ENCODE measurements around the gene ANAPC5. TPM values are rescaled to one million over a fixed set of nuclear protein-coding genes. Genes with fewer than 3 reads are reported as not detected.
A peak's percentile ranks its signal among the peaks of the same experiment; 100 is the strongest.
"Not testable (repeated sequence)": the region's sequence is repeated elsewhere in the genome, so short reads cannot be mapped to it uniquely, and the experiment has no call there.

ANAPC5 gene
- polyA plus RNA-seq, 1 donor = 113 TPM

DNA sequence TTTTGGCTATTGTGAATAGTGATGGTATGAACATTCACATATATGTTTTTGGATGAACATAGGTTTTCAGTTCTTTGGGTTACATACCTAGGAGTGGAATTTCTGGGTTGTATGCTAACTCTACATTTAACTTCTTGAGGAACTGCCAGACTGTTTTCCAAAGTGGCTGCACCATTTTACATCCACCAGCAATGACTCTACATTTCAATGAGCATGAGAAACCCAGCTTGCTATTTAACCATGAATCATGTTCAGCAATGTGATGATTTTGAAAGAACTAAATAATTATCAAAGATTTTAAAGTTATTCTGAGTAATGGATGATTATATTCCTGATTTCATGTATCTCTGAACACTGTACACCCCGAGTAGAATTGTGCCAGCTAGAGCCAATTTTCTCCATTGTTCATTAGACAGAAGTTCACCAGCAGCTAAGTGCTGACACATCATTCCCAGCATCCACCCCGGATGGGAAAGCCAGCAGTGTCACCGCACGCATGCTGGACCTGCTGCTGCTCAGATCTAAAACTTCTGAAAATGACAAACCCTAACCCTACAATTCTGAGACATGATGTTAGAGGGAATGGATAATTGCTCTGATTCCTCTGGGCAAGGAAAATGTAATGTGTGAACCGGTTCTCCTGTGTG is 13.3 kb upstream of the ANAPC5 start:
- no peak for DNase-seq

DNA sequence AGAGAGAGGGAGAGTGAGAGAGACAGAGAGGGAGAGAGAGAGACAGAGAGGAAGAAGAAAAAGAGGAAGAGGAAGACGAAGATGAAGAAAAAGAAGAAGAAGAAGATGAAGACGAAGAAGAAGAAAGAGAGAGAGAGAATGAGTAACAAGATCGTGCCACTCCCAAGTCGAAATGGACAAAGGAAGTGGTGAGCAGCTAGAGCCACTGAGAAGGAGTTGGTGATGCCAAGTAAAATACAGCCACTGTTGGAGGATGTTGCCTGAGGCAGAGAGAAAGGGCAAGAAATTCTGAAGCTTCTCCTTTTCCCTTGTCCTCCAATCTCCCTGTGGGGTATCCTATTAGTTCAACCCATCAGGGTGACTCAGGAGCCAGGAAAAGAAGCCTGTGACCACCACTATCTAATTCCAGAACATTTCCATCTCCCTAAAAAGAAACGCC is 12.5 kb upstream of the ANAPC5 start:
- no peak for DNase-seq

DNA sequence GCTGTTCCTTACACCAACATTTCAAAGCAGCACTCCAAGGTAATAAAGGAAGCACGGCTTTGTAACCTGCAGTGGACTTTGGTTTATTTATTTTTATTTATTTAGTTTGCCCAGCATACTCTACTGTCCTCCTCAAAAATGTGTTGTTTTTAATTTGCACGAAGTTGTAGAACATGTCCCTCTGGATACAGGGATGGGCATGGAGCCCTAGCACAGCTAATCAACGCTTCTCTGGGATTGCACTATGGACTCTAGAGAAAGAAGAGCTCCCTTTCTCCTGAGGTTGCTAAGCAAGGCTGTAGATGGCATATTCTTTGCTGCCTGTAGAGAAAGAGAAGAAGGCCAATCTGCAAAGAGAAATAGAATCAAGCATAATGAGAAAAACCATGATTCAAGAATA is 5.9 kb upstream of the ANAPC5 start:
- DNase-seq = no peak

DNA sequence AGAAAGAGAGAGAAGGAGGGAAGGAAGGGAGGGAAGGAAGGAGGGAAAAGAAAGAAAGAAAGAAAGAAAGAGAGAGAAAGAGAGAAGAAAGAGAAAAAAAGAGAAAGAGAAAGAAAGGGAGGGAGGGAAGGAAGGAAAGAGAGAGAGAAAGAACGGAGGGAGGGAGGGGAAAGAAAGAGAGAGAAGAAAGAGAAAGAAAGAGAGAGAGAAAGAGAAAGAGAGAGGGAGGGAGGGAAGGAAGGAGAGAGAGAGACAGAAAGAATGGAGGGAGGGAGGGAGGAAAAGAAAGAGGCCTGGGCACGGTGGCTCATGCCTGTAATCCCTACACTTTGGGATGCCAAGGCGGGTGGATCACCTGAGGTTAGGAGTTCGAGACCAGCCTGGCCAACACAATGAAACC is 5.1 kb upstream of the ANAPC5 start:
- no peak for DNase-seq

DNA sequence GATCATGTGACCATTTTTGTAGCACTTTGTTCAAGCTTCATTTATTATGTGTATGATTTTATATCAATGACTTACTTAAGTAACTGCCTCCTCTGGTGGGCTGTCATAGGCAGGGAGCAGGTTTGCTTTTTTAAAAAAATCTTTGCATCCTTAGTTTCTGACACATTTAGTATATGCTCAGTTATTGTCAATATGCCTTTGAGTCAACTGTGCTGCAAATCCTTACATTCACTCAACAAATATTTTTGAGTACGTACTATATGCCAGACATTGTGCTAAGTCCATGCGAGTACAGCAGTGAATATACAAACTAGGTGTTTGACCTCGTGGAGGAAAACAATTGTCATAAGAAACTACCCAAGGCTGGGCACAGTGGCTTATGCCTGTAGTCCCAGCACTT is 4.4 kb upstream of the ANAPC5 start:
- DNase-seq = no peak

DNA sequence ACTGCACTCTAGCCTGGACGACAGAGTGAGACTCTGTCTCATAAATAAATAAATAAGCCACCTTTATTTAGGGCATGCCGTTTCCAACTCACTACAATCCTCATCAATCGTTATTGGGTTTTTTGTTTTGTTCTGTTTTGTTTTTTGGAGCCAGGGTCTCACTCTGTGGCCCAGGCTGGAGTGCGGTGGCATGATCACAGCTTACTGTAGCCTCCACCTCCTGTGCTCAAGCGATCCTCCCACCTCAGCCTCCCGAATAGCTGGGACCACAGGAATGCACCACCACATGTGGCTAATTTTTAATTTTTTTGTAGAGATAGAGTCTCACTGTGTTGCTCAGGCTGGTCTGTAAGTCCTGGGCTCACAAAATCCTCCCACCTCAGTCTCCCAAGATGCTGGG is 3.6 kb upstream of the ANAPC5 start:
- DNase-seq = no peak

DNA sequence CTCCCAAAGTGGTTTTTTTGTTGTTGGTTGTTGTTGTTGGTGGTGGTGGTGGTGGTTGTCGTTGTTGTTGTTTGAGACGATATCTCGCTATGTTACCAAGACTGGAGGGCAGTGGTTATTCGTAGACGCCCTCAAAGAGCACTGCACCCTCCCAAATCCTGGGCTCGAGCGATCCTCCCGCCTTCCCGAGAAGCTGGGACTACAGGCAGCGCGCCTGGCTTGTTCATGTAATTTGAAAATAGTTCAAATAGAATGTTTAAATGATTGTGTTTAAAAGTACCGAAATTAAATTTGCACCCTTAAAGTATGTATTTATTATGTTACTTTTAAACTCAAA is 439 bp upstream of the ANAPC5 start:
- peak; percentile 80 for DNase-seq

DNA sequence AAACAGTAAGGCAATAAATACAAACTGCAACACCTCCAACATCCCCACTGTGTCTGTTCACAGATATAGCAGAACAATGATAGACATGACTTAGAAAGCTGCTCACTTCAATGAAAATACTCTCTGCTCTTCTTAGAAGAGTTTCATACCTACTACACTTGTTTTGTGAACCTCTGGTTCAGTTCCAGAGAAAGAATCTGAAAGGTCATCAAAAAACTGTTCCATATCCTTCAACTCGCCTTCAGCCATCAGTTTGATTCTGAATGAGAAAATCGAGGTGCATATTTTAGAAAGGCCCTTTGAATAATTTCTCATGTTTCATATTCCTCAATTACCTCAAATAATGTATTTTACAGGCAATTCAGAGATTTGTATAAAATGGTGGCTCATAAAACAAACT is 5.5 kb downstream of the ANAPC5 start:
- DNase-seq = no peak

DNA sequence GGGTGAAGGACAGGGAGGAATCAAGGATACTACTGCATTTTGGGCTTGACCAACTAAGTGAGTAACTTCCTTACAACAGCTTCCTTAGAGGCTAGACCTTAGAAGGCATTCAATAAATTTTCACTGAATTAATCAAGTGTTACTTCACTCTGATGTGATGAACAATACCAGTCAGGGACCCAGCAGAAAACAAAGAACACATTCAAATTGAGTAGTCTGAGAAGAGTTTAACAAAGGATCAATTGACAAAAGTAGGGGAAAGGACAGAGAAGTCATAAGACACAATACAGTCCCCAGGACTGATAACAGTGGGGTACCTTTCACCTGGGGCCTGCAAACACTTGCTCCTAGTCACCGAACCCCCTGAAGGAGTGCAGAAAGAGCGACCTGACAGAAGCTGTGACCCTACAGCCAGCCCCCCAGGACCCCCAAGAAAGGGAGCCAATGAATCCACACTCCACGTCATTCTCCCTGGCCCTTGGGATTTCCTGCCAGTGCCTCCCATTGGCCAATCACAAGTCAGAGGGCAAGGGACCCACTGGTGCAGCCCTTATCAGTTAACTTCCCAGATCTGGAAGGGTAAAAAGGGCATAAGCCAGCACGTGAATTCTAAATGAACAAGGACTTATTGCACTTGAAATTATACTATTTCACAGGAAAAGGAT is 6.9 kb downstream of the ANAPC5 start:
- DNase-seq = no peak

DNA sequence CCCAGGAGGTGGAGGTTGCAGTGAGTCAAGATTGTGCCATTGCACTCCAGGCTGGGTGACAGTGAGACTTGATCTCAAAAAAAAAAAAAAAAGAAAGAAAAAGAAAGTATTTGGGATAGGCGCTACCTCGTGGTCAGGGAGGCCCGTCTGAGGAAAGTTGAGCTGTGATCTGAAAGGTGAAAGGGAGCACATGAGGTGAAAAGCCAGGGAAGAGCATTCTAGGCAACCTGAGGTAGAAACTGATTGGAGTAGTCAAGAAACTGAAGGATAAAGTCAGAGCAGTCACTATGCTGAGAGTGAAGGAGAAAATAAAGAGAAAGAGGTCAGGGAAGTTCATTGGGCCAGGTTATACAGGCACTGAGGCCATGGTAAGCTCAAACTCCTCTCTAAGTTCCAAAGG is 7.7 kb downstream of the ANAPC5 start:
- no peak for DNase-seq

DNA sequence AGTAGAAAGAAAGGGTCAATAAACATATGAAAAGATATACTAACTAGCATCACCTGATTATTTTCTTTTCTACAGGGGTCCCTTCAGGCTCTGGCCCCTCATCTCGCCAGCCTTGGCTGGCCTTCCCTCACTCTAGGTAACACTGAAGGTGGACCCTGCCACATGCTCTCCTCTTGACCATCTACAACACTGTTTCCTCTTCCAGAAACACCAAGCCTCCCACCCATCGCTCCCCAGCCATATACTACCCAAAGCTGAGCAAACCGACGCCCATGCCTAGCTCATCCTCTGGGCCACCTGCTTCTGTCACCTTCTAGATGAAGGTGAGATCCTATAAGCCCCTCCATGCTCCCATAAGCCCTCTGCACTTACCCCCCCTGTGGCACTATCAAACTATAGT is 14.8 kb downstream of the ANAPC5 start:
- no peak for DNase-seq

DNA sequence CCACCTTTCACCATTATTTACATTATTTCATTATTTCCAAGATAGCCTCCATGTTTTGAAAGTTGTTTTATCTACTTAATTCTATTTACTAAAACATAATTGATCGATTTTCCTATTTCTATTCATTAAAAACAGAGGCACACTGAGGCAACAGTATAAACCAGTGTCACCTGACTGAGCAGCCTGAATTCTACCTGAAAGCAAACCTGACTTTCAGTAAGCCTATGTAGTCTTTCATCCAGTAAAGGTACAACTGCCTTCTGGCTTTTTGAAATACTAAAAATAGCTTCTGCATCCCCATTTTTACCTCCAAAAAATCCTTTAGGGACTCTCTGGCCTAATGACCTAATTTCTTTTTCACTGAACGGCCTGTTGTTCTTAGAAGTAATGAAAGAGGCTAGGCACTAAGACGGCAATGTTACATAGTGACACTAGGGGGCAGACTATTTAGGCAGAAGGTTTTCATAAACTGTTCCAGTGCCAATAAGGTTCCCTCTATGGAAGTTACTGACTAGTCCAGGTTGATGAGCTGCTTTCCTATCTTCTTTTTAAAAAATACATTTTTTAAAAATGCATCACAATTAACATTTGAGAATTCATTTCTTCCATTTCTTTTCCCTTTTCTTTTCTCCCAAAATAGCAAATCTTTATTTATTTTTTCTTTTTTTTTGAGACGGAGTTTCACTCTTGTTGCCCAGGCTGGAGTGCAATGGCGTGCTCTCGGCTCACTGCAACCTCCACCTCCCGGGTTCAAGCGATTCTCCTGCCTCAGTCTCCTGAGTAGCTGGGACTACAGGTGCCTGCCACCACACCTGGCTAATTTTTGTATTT is 17.5 kb downstream of the ANAPC5 start:
- DNase-seq = peak; percentile 35

DNA sequence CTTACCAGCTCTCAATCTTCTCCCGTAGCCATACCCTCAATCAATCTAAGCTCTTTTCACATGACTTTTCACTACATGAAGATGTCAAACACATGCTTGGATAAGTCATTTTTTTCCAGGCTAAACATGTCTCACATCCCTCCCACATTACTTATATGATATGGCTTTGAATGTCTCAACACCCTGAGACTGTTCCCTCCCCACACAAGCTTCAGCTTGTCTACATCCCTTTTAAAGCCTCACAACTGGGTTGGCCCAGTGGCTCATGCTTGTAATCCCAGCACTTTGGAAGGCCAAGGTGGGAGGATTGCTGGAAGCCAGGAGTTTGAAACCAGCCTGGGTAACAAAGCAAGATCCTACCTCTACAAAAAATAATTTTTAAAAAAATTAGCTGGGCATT is 18.5 kb downstream of the ANAPC5 start:
- DNase-seq = no peak

DNA sequence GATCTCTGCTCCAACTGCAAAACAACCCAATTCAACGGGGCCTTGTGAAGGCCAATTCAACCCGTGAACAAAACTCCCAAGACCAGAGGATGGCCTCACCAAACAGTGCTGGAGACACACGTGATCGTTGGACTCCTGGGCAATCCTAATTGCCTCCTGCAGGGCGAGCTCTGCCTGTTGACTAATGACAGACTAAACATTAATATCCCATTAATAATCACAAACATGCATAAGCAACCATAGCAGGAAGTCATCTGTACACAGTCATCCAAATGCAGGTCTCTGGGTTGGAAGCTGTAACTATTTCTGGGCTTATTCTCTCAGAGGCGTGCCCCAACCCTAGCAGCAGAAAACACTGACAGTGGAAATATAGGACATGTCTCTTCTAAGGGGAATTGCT is 21.0 kb downstream of the ANAPC5 start:
- no peak for DNase-seq

DNA sequence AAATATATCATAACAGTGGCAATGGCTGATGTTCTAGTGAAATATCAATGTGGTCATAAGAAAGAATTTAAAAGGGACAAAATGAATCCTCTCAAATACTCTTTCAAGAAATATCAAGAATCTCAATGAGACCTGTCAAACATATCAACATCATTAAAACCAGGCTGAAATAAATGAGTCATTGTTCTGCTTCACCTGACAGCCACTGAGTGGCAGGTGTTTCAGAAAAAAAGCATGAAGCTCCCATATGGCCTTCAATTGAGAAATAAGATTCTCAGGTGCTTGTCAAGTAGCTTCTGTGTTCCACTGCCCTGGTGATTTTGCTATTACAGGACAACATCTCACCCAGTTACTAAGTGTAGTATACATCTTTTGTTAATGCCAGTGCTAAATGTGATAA is 21.5 kb downstream of the ANAPC5 start:
- DNase-seq = no peak

DNA sequence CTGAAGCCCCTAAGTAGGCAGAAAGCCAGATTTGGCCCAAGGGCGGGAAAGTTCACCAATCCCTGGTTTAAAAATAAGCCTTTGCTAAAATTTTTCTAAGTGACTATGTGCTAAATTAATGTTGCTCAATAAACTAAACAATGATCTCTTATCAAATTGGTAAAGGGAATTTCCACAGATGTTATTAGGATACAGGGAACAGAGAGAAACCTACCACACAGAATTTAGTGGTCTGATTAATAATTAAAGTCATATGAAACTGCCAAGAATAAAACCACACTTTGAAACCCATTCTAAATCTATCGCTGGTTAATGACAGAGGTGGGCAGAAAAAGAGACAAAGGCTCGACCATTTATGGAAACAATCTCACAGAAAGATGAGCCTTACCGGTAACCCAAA is 22.0 kb downstream of the ANAPC5 start:
- no peak for DNase-seq

DNA sequence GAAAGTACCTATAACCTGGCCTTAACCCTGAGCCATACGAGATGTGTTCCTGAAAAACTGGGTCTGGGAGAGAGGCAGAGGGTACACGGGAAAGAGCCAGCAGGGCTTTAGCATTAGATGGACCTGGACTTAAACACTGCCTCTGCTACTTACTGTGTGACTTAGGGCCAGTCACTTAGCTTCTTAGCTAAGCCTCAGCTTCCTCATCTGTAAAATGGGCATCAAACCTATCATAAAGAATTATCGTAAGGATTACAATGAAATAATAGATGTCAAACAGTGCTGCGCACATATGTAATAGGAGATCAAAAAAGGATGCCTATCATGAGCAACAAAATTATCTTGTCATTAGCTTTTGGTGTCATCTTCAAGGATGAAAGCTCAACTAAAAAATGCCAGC is 23.6 kb downstream of the ANAPC5 start:
- DNase-seq = no peak

DNA sequence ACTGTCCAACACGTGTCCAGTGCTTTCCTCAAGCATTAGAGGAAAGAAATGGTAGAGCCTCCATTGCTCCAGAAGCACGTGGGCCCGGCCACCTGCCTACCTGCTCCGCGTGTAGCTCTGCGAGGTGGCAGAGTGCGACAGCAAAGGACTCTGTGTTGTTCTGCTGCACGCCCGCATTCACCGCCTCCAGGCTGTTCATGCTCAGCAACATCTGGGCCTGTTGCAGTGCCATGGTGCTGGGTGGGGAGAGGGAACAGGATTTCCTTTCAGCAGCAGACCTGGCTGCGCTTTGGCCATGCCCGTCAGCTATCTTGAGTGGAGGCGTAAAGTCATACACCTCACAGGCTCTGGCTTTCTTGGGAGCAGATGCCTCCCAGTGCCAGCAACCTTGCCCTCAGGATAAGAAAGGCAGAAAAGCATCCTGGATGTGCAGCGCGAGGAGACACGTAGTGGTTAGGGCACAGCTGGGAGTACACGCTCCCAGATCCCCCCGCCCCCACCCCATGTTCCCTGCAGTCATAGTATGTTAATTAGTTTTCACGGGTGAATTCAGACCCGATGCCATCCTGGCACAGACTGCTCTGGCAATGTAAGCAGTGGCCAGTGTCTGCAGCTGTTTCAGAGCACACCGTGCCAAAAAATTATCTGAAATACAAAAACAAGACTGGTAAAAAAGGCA is 25.1 kb downstream of the ANAPC5 start:
- DNase-seq = peak; percentile 26

DNA sequence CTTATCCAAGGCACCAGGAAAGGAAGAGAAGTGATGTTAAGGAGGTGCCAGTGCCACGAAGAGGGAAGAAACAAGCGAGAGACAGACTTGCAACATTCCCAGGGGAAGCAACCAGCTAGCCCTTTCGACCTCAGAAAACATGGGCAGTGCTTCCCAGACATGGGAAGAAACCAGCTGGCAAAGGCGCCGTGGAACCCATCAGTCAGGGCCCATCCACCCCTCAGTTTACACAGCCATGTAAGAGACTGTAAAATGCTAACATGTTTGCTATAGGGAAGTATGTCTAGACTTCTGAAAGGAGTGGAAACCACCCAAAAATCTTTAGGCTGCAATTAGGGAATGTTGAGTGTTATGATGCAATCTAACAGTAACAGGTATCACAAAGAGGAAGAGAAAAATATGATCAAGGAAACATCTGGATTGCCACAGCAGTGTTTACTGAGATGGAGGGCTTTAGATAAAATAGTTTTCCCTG is 26.3 kb downstream of the ANAPC5 start:
- DNase-seq = no peak

DNA sequence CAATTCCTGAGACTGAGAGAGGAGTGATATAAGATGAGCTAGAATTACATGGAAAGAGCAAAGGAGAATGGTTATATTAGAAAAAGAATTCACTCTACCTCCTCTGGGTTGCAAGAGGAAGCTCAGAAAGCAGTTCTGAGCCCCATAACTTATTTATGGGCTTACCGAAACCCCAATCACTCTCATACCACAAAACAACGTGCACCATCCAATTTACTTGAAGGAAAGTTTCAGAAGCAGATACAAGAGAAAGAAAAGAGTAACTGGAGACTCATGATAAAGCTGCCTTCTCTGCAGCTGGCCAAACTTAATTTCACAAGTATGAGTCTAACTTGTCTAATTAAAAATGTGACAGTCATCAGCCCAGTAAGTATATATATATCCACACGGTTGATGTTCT is 28.3 kb downstream of the ANAPC5 start:
- no peak for DNase-seq

DNA sequence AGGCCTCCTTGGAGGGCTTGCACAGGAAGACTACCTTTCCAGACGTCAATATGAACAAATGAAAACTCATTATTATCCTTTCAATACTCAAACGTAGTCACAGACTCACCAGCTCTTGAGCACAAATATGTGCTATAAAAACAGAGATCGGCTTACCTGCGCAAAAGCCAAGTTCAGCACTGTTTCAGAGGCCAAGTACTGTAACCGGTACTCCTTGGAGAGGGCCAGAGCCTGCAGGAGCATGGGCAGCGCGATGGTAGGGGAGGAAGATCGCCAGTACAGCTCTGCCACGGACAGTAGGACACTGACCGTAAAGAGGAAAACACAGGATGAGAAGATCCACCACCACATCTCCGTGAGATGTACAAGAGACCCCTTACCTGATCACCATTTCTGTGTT is 34.1 kb downstream of the ANAPC5 start:
- DNase-seq = no peak

DNA sequence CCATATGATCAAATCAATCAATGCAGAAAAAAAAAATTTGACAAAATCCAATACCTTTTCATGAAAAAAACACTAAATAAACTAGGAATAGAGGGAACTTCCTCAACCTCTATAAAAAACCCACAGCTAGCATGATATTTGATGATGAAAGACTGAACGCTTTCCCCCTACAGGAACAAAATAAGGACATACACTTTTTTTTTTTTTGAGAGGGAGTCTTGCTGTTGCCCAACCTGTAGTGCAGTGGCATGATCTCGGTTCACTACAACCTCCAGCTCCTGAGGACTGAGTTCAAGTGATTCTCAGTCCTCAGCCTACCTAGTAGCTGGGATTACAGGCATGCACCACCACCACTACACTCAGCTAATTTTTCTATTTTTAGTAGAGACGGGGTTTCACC is 37.8 kb downstream of the ANAPC5 start:
- no peak for DNase-seq

DNA sequence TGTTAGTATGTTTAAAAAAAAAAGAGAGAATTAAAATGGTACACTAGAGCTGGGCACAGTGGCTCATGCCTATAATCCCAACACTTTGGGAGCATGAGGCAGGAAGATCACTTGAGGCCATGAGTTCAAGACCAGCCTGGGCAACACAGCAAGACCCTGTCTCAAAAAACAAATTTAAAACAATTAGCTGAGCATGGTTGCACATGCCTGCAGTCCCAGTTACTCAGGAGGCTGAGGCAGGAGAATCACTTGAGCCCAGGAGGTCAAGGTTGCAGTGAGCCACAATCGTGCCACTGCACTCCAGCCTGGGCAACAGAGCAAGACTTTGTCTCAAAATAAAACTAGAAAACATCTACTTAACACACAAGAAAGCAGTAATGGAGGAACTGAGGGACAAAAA is 42.0 kb downstream of the ANAPC5 start:
- DNase-seq = not testable (repeated sequence)

Data from hindlimb muscle (tissue), 1 donor.